ENCODE results near the gene THSD4. TPM values are rescaled to one million over a fixed set of nuclear protein-coding genes. Genes with fewer than 3 reads are reported as not detected.

THSD4 gene
- total and polyA plus RNA-seq, 9 of the 15 experiments (the other 6 are each of a cell fraction or from before 2014, with no cell fraction given), result 0.04 TPM; not detected in 5

- no peaks in the 10 kb centered on the region; a peak in 1 of 5 replicates for H3K4me1 ChIP-seq (replicated peaks in 1 of 2; ENCODE audit: control insufficient read depth in 2 of 2, insufficient read depth in 2 of 2, low read length in 2 of 2)
- no peak for ATAC-seq
- BruUV-seq (replicated peaks), result no TSS peak
- no peak overlapping the region for H3K4me3 ChIP-seq
- no peak for DNase-seq (ENCODE audit: extremely low read depth in 1 of 4, low spot score in 3 of 4)
- ChIA-PET POLR2A (interaction anchor here (1.2 kb wide), 1 partner anchor 10 kb away, joined by 3 read pairs; no protein-coding TSS in a partner anchor), CTCF (ENCODE audit: low intra/inter-chr PET ratio) (no interaction called here)
- no peaks in the 10 kb centered on the region for H3K9me1 ChIP-seq (ENCODE audit: control insufficient read depth, insufficient read depth, low read length)
- no peaks in the 10 kb centered on the region for H3K36me3 ChIP-seq (ENCODE audit: control insufficient read depth, insufficient read depth, low read length)
- H3K9ac ChIP-seq (ENCODE audit: insufficient read depth in 1 of 2, low read depth in 2 of 2, low read length in 2 of 2), result no peak overlapping the region
- no peaks in the 10 kb centered on the region for H3K9me3 ChIP-seq (replicated peaks; ENCODE audit: control insufficient read depth, insufficient read depth, low read depth, low read length)
- no peak overlapping the region for H3K4me2 ChIP-seq (ENCODE audit: insufficient read depth, low read length)
- H3K27ac ChIP-seq (ENCODE audit: extremely low read depth, low read depth, low read length), result no peak overlapping the region
- WGBS (ENCODE audit: insufficient coverage, low coverage, missing lambda C conversion rate), result under 1% methylated on average over 8 of the region's 8 CpGs
- no peak for TF ChIP-seq ZNF324 (CRISPR knock-in tag; IDR thresholded peaks at IDR 0.05)
- no peak for TF ChIP-seq FOXP1 (CRISPR knock-in tag; IDR thresholded peaks at IDR 0.05)
- TF ChIP-seq POLR2A (conservative IDR thresholded peaks at IDR 0.05), result no peak
- no peak for TF ChIP-seq BRF1 (IDR thresholded peaks at IDR 0.05; ENCODE audit: borderline replicate concordance, extremely low read depth, insufficient read length)
- TF ChIP-seq ZNF41 (CRISPR knock-in tag; conservative IDR thresholded peaks at IDR 0.05), result no peak
- peak; percentile 78 for TF ChIP-seq ZBTB40 (IDR thresholded peaks at IDR 0.05)
- TF ChIP-seq ZBTB40 (CRISPR knock-in tag; IDR thresholded peaks at IDR 0.05), result no peak
- no peak overlapping the region for H2AFZ ChIP-seq (ENCODE audit: low read depth, low read length)
- in situ Hi-C loops (cut with MboI), result no loop called here
- FAIRE-seq, result no peak
- no peaks in the 10 kb centered on the region for H3K79me2 ChIP-seq (ENCODE audit: control insufficient read depth, insufficient read depth, low read length)
- intact Hi-C loops (cut with micrococcal nuclease), result loop anchor here (5.0 kb wide), 2 partner anchors 122 to 207 kb away; no protein-coding TSS in a partner anchor
- H4K20me1 ChIP-seq (replicated peaks; ENCODE audit: control insufficient read depth, insufficient read depth, low read length), result no peaks in the 10 kb centered on the region; the same call in 1 of the 2 replicates
- peaks cover 4 to 9% of the 10 kb centered on the region in 2 experiments; a peak in 2 of 5 replicates for H3K27me3 ChIP-seq (ENCODE audit: control insufficient read depth in 2 of 2, insufficient read depth in 2 of 2, low read length in 2 of 2)
Measured at GRCh38 chr15:71654042-71654719, 538.9 kb downstream of the THSD4 start.
